Large intestine (tissue), 3 donors: ENCODE data around the gene BTNL9. TPM values are rescaled to one million over a fixed set of nuclear protein-coding genes. Genes with fewer than 3 reads are reported as not detected.
A peak's percentile ranks its signal among the peaks of the same experiment; 100 is the strongest.

Experiments used
- DNase-seq, 2 donors: peaks; one replicate each; pipeline versions ENCODE4 v3.0.0 to v3.0.0-alpha.2; 2013
- H3K27ac ChIP-seq: one replicate; pipeline ENCODE4 v1.5.1; 2013; ENCODE audit warnings: low read length
- H3K27me3 ChIP-seq: 2 replicates; pipeline ENCODE4 v1.6.1; 2013; ENCODE audit warnings: low read length; ENCODE audit not compliant: control insufficient read depth, insufficient read depth
- H3K36me3 ChIP-seq: 2 replicates; pipeline ENCODE4 v1.6.1; 2013; ENCODE audit warnings: low read length; ENCODE audit not compliant: control insufficient read depth, insufficient read depth
- H3K4me1 ChIP-seq: one replicate; pipeline ENCODE4 v1.6.1; 2013; ENCODE audit warnings: low read length; ENCODE audit not compliant: control insufficient read depth, insufficient read depth
- H3K4me3 ChIP-seq: one replicate; pipeline ENCODE4 v1.5.1; 2013; ENCODE audit warnings: low read length
- H3K9me3 ChIP-seq: one replicate; pipeline ENCODE4 v1.6.1; 2013; ENCODE audit warnings: mild to moderate bottlenecking, low read depth, low read length, moderate library complexity; ENCODE audit not compliant: control insufficient read depth
- WGBS: methylation state at CpG from one replicate; pipeline ENCODE4 v1.1.5; 2013; ENCODE audit warnings: low lambda C conversion rate; ENCODE audit not compliant: insufficient coverage; 5-methylcytosine and 5-hydroxymethylcytosine counted together
- polyA plus RNA-seq: library from polyadenylated mRNA; unstranded; fragments of 120-200 nt; gene quantifications from one replicate; pipeline ENCODE4 v1.2.1, GENCODE V29; 2013

Gene BTNL9
- polyA plus RNA-seq, 1 donor = 11.6 TPM

DNA sequence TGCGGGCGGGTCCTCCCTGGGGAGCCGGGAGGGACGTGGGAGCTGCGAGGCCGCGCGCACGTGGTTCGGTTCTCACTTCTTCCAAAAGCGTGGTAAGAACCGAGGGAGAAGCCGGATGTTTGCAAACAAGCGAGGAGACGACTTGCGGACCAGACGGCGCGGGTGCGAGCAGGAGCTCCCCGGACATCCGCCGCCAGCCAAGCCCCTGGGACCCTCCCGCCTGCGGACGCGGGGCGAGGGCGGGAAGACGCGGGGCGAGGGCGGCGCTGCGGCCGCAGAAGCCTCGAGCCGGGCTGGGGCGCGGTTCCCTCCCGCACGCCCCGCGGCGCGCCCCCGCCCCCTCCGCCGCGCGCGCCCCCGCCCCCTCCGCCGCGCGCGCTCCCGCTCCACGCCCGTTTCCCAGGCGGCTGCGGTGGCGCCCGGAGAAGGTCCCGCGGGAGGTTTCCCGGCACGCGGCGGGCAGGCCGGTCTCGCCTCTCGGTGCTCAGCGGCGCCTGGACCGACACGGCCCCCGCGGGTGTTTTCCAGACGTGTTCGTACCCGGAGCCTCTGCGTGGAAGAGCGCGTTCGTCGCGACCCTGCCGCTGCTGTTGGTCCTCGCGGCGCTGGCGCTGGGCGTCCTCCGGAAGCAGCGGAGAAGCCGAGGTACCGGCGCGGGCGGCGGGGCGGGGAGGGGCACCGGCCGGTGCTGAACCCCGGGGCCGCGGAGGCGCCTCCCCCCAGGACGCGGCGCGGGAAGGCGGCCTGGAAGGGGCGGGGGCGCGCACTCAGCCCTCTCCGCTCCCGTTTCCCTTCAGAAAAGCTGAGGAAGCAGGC is 12.8 kb downstream of the BTNL9 start:
- WGBS = no CpG with 5 or more reads among the region's 120 CpGs
- Histone ChIP-seq H3K27me3 (peaks cover 76% of the 10 kb centered on the region), H3K4me1 (peaks cover 16% of the 10 kb centered on the region), H3K27ac (no peak overlapping the region), H3K4me3 (peak overlapping the region; percentile 39), H3K9me3 (no peaks in the 10 kb centered on the region), H3K36me3 (no peaks in the 10 kb centered on the region)
- DNase-seq = peak in 1 of 2 donors; percentile 56

GRCh38 chr5:181053488-181054121 is 13.5 kb downstream of the BTNL9 start:
- no peaks in the 10 kb centered on the region for H3K36me3 ChIP-seq
- H3K9me3 ChIP-seq = no peaks in the 10 kb centered on the region
- H3K27me3 ChIP-seq = peaks cover 79% of the 10 kb centered on the region
- H3K4me3 ChIP-seq = peak overlapping the region; percentile 39
- peaks cover 16% of the 10 kb centered on the region for H3K4me1 ChIP-seq
- H3K27ac ChIP-seq = no peak overlapping the region
- DNase-seq = peak in 1 of 2 donors; percentile 43
- WGBS = no CpG with 5 or more reads among the region's 45 CpGs

- peaks cover 16% of the 10 kb centered on the region for H3K4me1 ChIP-seq
- DNase-seq = no peak
- H3K27me3 ChIP-seq = peaks cover 81% of the 10 kb centered on the region
- no peak overlapping the region for H3K27ac ChIP-seq
- H3K36me3 ChIP-seq = no peaks in the 10 kb centered on the region
- 51% methylated on average over 2 of the region's 7 CpGs for WGBS
- H3K9me3 ChIP-seq = no peaks in the 10 kb centered on the region
- no peak overlapping the region for H3K4me3 ChIP-seq
Measured at GRCh38 chr5:181054138-181054537, 14.1 kb downstream of the BTNL9 start.

DNA sequence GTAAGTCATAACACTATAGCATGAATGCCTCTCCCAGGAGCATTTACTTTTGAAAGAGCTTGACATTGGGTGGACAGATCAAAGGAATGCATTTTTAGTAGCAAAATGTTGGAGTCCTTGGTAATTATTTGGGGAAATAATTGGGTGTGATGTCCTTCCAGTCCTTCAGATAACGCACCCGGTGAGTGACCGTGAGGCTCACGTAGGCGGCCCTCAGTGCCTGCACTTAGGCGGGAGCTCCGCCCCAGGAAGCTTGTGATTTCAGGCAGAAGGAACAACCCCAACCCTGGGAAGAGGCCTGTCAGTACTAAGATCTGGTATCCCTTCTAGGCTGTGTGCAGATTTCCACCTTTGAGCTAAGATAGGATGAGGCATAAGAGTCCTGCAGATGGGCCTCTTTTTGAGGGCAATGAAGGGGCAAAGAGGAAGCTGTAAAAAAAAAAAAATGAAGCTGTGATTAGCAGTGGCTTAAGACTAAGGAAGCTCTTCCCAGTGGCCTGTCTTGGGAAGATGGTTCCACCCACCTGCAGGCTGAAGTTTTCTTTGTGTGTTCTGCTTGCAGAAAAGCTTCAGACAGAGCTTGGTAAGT is 14.9 kb downstream of the BTNL9 start:
- Histone ChIP-seq H3K27ac (no peak overlapping the region), H3K36me3 (no peaks in the 10 kb centered on the region), H3K9me3 (peaks cover 4% of the 10 kb centered on the region), H3K27me3 (peaks cover 84% of the 10 kb centered on the region), H3K4me3 (no peak overlapping the region), H3K4me1 (peaks cover 16% of the 10 kb centered on the region)
- peak; percentile 56 to 80 for DNase-seq
- WGBS = no CpG with 5 or more reads among the region's 7 CpGs

- peaks cover 84% of the 10 kb centered on the region for H3K27me3 ChIP-seq
- H3K4me3 ChIP-seq = no peak overlapping the region
- no peaks in the 10 kb centered on the region for H3K36me3 ChIP-seq
- H3K9me3 ChIP-seq = peaks cover 4% of the 10 kb centered on the region
- 100% methylated on average over 1 of the region's 8 CpGs for WGBS
- peaks cover 16% of the 10 kb centered on the region for H3K4me1 ChIP-seq
- H3K27ac ChIP-seq = no peak overlapping the region
- no peak for DNase-seq
Measured at GRCh38 chr5:181056431-181056830, 16.4 kb downstream of the BTNL9 start.

- Histone ChIP-seq H3K9me3 (peaks cover 4% of the 10 kb centered on the region), H3K4me1 (peaks cover 15% of the 10 kb centered on the region), H3K27ac (no peak overlapping the region), H3K36me3 (no peaks in the 10 kb centered on the region), H3K27me3 (peaks cover 84% of the 10 kb centered on the region), H3K4me3 (no peak overlapping the region)
- no CpG with 5 or more reads among the region's 9 CpGs for whole genome bisulfite sequencing
- DNase-seq = no peak
Measured at GRCh38 chr5:181058321-181058720, 18.3 kb downstream of the BTNL9 start.

DNA sequence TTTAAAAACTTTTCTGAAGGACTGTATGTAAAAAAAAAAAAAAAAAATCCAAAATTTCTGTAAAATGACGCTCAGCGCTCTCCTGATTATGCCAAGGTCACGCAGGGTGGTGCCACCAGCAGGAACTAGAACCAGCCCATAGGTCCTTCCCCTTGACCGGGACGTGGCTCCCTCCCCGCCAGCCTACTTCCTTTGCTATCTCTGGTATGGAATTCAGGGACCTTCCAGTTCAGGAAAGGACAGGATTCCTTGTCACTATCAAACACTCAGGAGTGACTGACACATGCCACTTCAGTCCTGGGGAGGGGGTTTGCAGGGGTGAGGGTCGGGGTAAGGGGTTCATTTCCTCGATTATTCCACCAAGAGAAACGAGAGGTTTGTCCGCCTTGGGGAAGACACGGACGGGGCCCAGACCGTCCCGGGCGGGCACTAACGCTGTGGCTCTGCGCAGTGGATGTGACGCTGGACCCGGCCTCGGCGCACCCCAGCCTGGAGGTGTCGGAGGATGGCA is 18.8 kb downstream of the BTNL9 start:
- H3K36me3 ChIP-seq = no peaks in the 10 kb centered on the region
- no peak overlapping the region for H3K4me3 ChIP-seq
- H3K27ac ChIP-seq = no peak overlapping the region
- H3K4me1 ChIP-seq = peaks cover 10% of the 10 kb centered on the region
- no peak for DNase-seq
- peaks cover 4% of the 10 kb centered on the region for H3K9me3 ChIP-seq
- no CpG with 5 or more reads among the region's 22 CpGs for WGBS
- peaks cover 78% of the 10 kb centered on the region for H3K27me3 ChIP-seq

GRCh38 chr5:181059297-181060230 is 19.5 kb downstream of the BTNL9 start:
- H3K27ac ChIP-seq = no peak overlapping the region
- H3K27me3 ChIP-seq = peaks cover 73% of the 10 kb centered on the region
- 34% methylated on average over 7 of the region's 86 CpGs for WGBS
- no peak overlapping the region for H3K4me3 ChIP-seq
- H3K4me1 ChIP-seq = peaks cover 4% of the 10 kb centered on the region
- peak in 1 of 2 donors; percentile 54 for DNase-seq
- no peaks in the 10 kb centered on the region for H3K36me3 ChIP-seq
- H3K9me3 ChIP-seq = peaks cover 4% of the 10 kb centered on the region

DNA sequence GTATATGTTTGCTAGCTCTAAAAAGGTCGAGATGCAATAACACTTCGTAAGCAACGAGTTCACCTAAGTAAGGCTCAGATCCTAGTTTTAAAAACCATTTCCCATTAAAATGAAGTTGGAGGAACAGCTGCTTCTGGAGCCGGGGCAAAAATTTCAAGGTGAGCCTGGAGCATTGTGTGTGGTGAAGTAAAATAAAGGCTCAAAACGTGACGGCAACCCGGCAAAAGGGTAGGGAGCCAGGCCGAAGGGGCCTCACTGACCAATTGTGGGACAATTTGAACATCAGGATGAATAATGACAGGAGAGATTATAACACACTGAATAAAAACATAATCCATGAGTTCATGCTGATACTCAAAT is 20.1 kb downstream of the BTNL9 start:
- H3K4me1 ChIP-seq = no peaks in the 10 kb centered on the region
- H3K4me3 ChIP-seq = no peak overlapping the region
- H3K27ac ChIP-seq = no peak overlapping the region
- 75% methylated on average over 3 of the region's 8 CpGs for WGBS
- no peaks in the 10 kb centered on the region for H3K36me3 ChIP-seq
- peaks cover 4% of the 10 kb centered on the region for H3K9me3 ChIP-seq
- no peak for DNase-seq
- H3K27me3 ChIP-seq = peaks cover 68% of the 10 kb centered on the region

DNA sequence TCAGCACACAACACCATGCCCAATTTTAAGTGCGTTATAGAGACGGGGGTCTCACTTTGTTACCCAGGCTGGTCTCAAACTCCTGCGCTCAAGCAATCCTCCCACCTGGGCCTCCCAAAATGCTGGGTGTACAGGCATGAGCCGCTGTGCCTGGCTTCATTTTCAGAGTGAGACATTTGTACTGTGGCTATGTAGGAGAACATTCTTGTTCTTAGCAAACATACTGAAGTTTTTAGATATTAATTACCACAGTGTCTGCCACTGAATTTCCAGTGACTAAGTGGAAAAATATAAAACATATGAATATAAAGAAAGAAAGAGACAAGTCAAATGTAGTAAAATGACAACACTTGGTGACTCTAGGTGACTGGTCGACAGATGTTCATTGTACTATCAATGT is 20.9 kb downstream of the BTNL9 start:
- no peak for DNase-seq
- Histone ChIP-seq H3K27me3 (peaks cover 66% of the 10 kb centered on the region), H3K4me3 (no peak overlapping the region), H3K36me3 (no peaks in the 10 kb centered on the region), H3K4me1 (no peaks in the 10 kb centered on the region), H3K27ac (no peak overlapping the region), H3K9me3 (peaks cover 4% of the 10 kb centered on the region)
- WGBS = no CpG with 5 or more reads among the region's 5 CpGs
